Measurements from ENCODE around the gene CARD11.
A peak's percentile ranks its signal among the peaks of the same experiment; 100 is the strongest.

Gene CARD11

GRCh38 chr7:2936891-2937580, 106.6 kb downstream of the CARD11 start:
- Histone ChIP-seq H3K27ac (no peak overlapping the region), H3K36me3 (replicated peaks) (no peaks in the 10 kb centered on the region), H3K27me3 (replicated peaks) (no peaks in the 10 kb centered on the region), H3K4me3 (ENCODE audit: low read depth, low read length) (no peak overlapping the region)
- DNase-seq = no peak
- in situ Hi-C loops (cut with HindIII; ENCODE audit: low pct_ligation_motif_present, low sequenced_read_pairs) = no loop called here
- no peak for TF ChIP-seq CTCF (IDR thresholded peaks at IDR 0.05; ENCODE audit: low read depth, low read length, missing control alignments)

GRCh38 chr7:2936301-2936700, 107.4 kb downstream of the CARD11 start:
- Histone ChIP-seq H3K27me3 (replicated peaks) (no peaks in the 10 kb centered on the region), H3K36me3 (replicated peaks) (no peaks in the 10 kb centered on the region), H3K27ac (no peak overlapping the region), H3K4me3 (ENCODE audit: low read depth, low read length) (no peak overlapping the region)
- no peak for DNase-seq
- in situ Hi-C loops (cut with HindIII; ENCODE audit: low pct_ligation_motif_present, low sequenced_read_pairs) = no loop called here
- TF ChIP-seq CTCF (IDR thresholded peaks at IDR 0.05; ENCODE audit: low read depth, low read length, missing control alignments) = no peak

- H3K36me3 ChIP-seq (replicated peaks) = no peaks in the 10 kb centered on the region
- H3K27ac ChIP-seq = no peak overlapping the region
Observed at GRCh38 chr7:2934984-2935740, 108.5 kb downstream of the CARD11 start.

GRCh38 chr7:2934211-2934731, 109.4 kb downstream of the CARD11 start:
- H3K27ac ChIP-seq = no peak overlapping the region
- no peak overlapping the region for H3K4me3 ChIP-seq (ENCODE audit: low read depth, low read length)
- H3K27me3 ChIP-seq (replicated peaks) = peaks cover 5% of the 10 kb centered on the region
- DNase-seq = peak; percentile 67
- in situ Hi-C loops (cut with HindIII; ENCODE audit: low pct_ligation_motif_present, low sequenced_read_pairs) = no loop called here
- H3K36me3 ChIP-seq (replicated peaks) = no peaks in the 10 kb centered on the region
- TF ChIP-seq CTCF (IDR thresholded peaks at IDR 0.05; ENCODE audit: low read depth, low read length, missing control alignments) = peak; percentile 50

More at GRCh38 chr7:2934984-2935740, 108.5 kb downstream of the CARD11 start:
- H3K4me3 ChIP-seq (ENCODE audit: low read depth, low read length) = no peak overlapping the region
- in situ Hi-C loops (cut with HindIII; ENCODE audit: low pct_ligation_motif_present, low sequenced_read_pairs) = no loop called here
- no peak for DNase-seq
- H3K27me3 ChIP-seq (replicated peaks) = no peaks in the 10 kb centered on the region
- TF ChIP-seq CTCF (IDR thresholded peaks at IDR 0.05; ENCODE audit: low read depth, low read length, missing control alignments) = no peak

GRCh38 chr7:2932402-2933251, 111.0 kb downstream of the CARD11 start:
- H3K27ac ChIP-seq = no peak overlapping the region
- in situ Hi-C loops (cut with HindIII; ENCODE audit: low pct_ligation_motif_present, low sequenced_read_pairs) = no loop called here
- DNase-seq = no peak
- no peak overlapping the region for H3K4me3 ChIP-seq (ENCODE audit: low read depth, low read length)
- no peaks in the 10 kb centered on the region for H3K36me3 ChIP-seq (replicated peaks)
- H3K27me3 ChIP-seq (replicated peaks) = peaks cover 14% of the 10 kb centered on the region
- TF ChIP-seq CTCF (IDR thresholded peaks at IDR 0.05; ENCODE audit: low read depth, low read length, missing control alignments) = no peak

All from brain microvascular endothelial cell (primary cell).